HCT116 (cell line): Measurements from ENCODE around the gene AOPEP. TPM values are rescaled to one million over a fixed set of nuclear protein-coding genes. Genes with fewer than 3 reads are reported as not detected.
A peak's percentile ranks its signal among the peaks of the same experiment; 100 is the strongest.

Experiments
- ATAC-seq: fragments of 200-7000 bp; cut with Tn5 transposase; 2 replicates; pipeline ENCODE4 v1.9.1; 2020; ENCODE audit warnings: mild to moderate bottlenecking, moderate library complexity
- BruUV-seq: library from RNA; stranded (reverse); fragments of 400-500 nt; replicated peaks from 2 replicates; lab custom pipeline; 2021; lab: Mats Ljungman, UMichigan
- CTCF ChIA-PET: fragments of 300-600 bp; sonication (Branson Sonifier 250); formaldehyde crosslinking; loops from one replicate; lab custom pipeline; 2021; ENCODE audit warnings: antibody characterized with exemption; lab: Charles Lee
- POLR2A ChIA-PET: fragments of 300-600, 350-600 bp; sonication (Branson Sonifier 250); formaldehyde crosslinking; loops from one replicate; lab custom pipeline; 2021; ENCODE audit warnings: antibody characterized with exemption; lab: Charles Lee
- RAD21 ChIA-PET, 2 experiments: fragments of 300-600 bp; sonication (Branson Sonifier 250); formaldehyde crosslinking; loops; one replicate each; lab custom pipeline; 2023; ENCODE audit warnings: low total read pairs in 2 of 2; ENCODE audit not compliant: uncharacterized antibody in 2 of 2, unreplicated experiment in 2 of 2, low non-redundant PET in 1 of 2; lab: Charles Lee
- DNase-seq: peaks from one replicate; pipeline ENCODE4 v3.0.0-alpha.2; 2010; ENCODE audit warnings: low read depth, low spot score
- H2AFZ ChIP-seq: fragments of 200-600 bp; shearing (Covaris generic), sonication (generic); 2 replicates; pipeline ENCODE4 v1.6.1; 2017; ENCODE audit warnings: low read depth, mixed run types, mixed read lengths, antibody characterized with exemption, low read length; ENCODE audit not compliant: poor library complexity, severe bottlenecking
- H3K27ac ChIP-seq: 2 replicates; pipeline ENCODE4 v1.5.1; 2012; ENCODE audit warnings: low read depth, low read length
- H3K27me3 ChIP-seq: fragments of 200-600 bp; sonication (generic); 2 replicates; pipeline ENCODE4 v1.6.1; 2016; ENCODE audit warnings: mixed run types, low read length, mixed read lengths; ENCODE audit not compliant: insufficient read depth
- H3K36me3 ChIP-seq, 2 experiments: fragments of 200-500 bp in 1 of 2; fragments of 200-600 bp in 1 of 2; sonication (Bioruptor generic) in 1 of 2; sonication (generic) in 1 of 2; 2 replicates each; pipeline versions ENCODE4 v1.5.1 to v1.6.1; 2014 to 2016; ENCODE audit warnings: low read length in 2 of 2, inconsistent platforms in 1 of 2, mixed read lengths in 1 of 2, mixed run types in 1 of 2; ENCODE audit not compliant: insufficient read depth in 2 of 2, control insufficient read depth in 1 of 2
- H3K4me1 ChIP-seq, 2 experiments: fragments of 200-600 bp in 1 of 2; sonication (generic) in 1 of 2; 2 replicates each; pipeline versions ENCODE4 v1.5.1 to v1.6.1; 2012 to 2017; ENCODE audit warnings: low read length in 2 of 2, inconsistent platforms in 1 of 2, mild to moderate bottlenecking in 1 of 2, mixed read lengths in 1 of 2, mixed run types in 1 of 2, moderate library complexity in 1 of 2; ENCODE audit not compliant: insufficient read depth in 2 of 2, control insufficient read depth in 1 of 2
- H3K4me2 ChIP-seq: fragments of 200-600 bp; sonication (generic); 2 replicates; pipeline ENCODE4 v1.6.1; 2017; ENCODE audit warnings: mixed run types, low read length, mixed read lengths
- H3K4me3 ChIP-seq, 2 experiments: fragments of 200-600 bp in 1 of 2; sonication (generic) in 1 of 2; replicated peaks in 1 of 2; 2 replicates each; pipeline ENCODE4 v1.5.1; 2011 to 2016; ENCODE audit warnings: low read length in 2 of 2, control low read depth in 1 of 2, low read depth in 1 of 2, mild to moderate bottlenecking in 1 of 2, mixed read lengths in 1 of 2, mixed run types in 1 of 2
- H3K79me2 ChIP-seq: fragments of 200-600 bp; sonication (generic); 2 replicates; pipeline ENCODE4 v1.6.1; 2017; ENCODE audit warnings: mild to moderate bottlenecking, mixed run types, low read length, moderate library complexity, mixed read lengths; ENCODE audit not compliant: insufficient read depth
- H3K9ac ChIP-seq: fragments of 200-600 bp; sonication (generic); 2 replicates; pipeline ENCODE4 v1.6.1; 2016; ENCODE audit warnings: low read length, mixed read lengths
- H3K9me2 ChIP-seq: fragments of 200-600 bp; sonication (generic), shearing (Covaris generic); 2 replicates; pipeline ENCODE4 v1.6.1; 2017; ENCODE audit warnings: mixed run types, mild to moderate bottlenecking, moderate library complexity; ENCODE audit not compliant: insufficient read depth
- H3K9me3 ChIP-seq, 2 experiments: fragments of 200-500 bp in 1 of 2; fragments of 200-600 bp in 1 of 2; sonication (Bioruptor generic) in 1 of 2; sonication (generic) in 1 of 2; 2 replicates each; pipeline ENCODE4 v1.6.1; 2014 to 2017; ENCODE audit warnings: low read length in 2 of 2, mixed read lengths in 2 of 2, inconsistent platforms in 1 of 2, low read depth in 1 of 2, mild to moderate bottlenecking in 1 of 2, mixed run types in 1 of 2, moderate library complexity in 1 of 2; ENCODE audit not compliant: control insufficient read depth in 1 of 2, insufficient read depth in 1 of 2
- H4K20me1 ChIP-seq: fragments of 200-600 bp; sonication (generic), shearing (Covaris generic); 2 replicates; pipeline ENCODE4 v1.6.1; 2017; ENCODE audit warnings: mixed run types, mild to moderate bottlenecking, moderate library complexity; ENCODE audit not compliant: insufficient read depth
- CBX3 ChIP-seq: IDR thresholded peaks from 2 replicates; pipeline ENCODE4 v1.6.1; 2012; ENCODE audit warnings: low read depth
- EGR1 ChIP-seq: IDR thresholded peaks from 2 replicates; pipeline ENCODE4 v1.6.1; 2012; ENCODE audit warnings: low read depth
- EZH2 ChIP-seq: fragments of 200-600 bp; sonication (generic); IDR thresholded peaks from 2 replicates; pipeline ENCODE4 v1.6.1; 2017; ENCODE audit warnings: antibody characterized with exemption, mixed run types
- EZH2phosphoT487 ChIP-seq: fragments of 200-600 bp; IDR thresholded peaks from 2 replicates; pipeline ENCODE4 v1.6.1; 2018; ENCODE audit warnings: antibody characterized with exemption, borderline replicate concordance
- FOSL1 ChIP-seq: IDR thresholded peaks from 2 replicates; pipeline ENCODE4 v1.6.1; 2012; ENCODE audit warnings: low read depth
- JUND ChIP-seq: IDR thresholded peaks from 2 replicates; pipeline ENCODE4 v1.6.1; 2012
- POLR2A ChIP-seq: IDR thresholded peaks from 2 replicates; pipeline ENCODE4 v1.7.0; 2011; ENCODE audit warnings: borderline replicate concordance; ENCODE audit not compliant: insufficient read depth, insufficient read length; ENCODE audit errors: extremely low read depth
- POLR2AphosphoS5 ChIP-seq: IDR thresholded peaks from 2 replicates; pipeline ENCODE4 v1.6.1; 2011; ENCODE audit warnings: mild to moderate bottlenecking, low read depth, low read length, moderate library complexity
- RAD21 ChIP-seq: IDR thresholded peaks from 2 replicates; pipeline ENCODE4 v1.6.1; 2012; ENCODE audit warnings: low read depth, mild to moderate bottlenecking
- ZFX ChIP-seq: fragments of 450-650 bp; IDR thresholded peaks from 2 replicates; pipeline ENCODE4 v1.6.1; 2017
- intact Hi-C: fragments of 100-400 bp; cut with micrococcal nuclease; formaldehyde crosslinking; loops from 2 replicates; pipeline ENCODE4 v1.10.0; 2022
- total RNA-seq: library from RNA; stranded (reverse); gene quantifications from one replicate; pipeline ENCODE4 v1.2.1, GENCODE V29; 2021; ENCODE audit not compliant: unreplicated experiment

AOPEP gene
- total RNA-seq, 1 experiment from 2014 or later: 15.1 TPM

DNA sequence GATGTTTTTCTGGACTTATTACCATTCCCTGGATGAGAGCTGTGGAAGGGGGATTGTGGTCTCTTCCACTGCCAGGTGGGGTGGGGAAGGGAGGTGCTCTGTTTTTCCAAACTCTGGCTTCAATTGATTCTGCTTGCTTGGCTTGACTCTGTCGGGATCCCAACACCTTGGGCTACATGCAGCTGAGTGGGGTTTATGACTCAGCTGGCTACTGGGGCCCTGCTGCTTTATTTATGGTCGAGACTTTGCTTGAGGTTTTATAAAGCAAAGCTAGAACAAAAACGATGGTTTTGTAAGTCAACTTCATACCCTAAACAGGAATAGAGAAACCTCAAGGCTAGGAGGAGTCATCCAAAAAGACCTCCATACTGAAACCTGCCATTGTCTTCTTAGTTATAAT is 76.3 kb downstream of the AOPEP start:
- no peaks in the 10 kb centered on the region for H4K20me1 ChIP-seq
- H3K79me2 ChIP-seq: no peaks in the 10 kb centered on the region
- ChIA-PET RAD21 (no interaction called here), CTCF (interaction anchor here (1.0 kb wide), 1 partner anchor 9 kb away, joined by 3 read pairs; no protein-coding TSS in a partner anchor)
- H3K9me3 ChIP-seq: no peaks in the 10 kb centered on the region
- peak; percentile 26; the same call in 1 of the 2 replicates for TF ChIP-seq FOSL1
- TF ChIP-seq RAD21: no peak
- TF ChIP-seq, all 23 proteins: peak for 1
- no TSS peak for BruUV-seq
- H3K36me3 ChIP-seq: peaks cover 0 to 7% of the 10 kb centered on the region in 2 experiments; a peak in 1 of 4 replicates
- H3K4me2 ChIP-seq: peak overlapping the region; percentile 10; the same call in 1 of the 2 replicates
- no peak overlapping the region for H3K4me3 ChIP-seq
- H3K9ac ChIP-seq: no peak overlapping the region
- H3K4me1 ChIP-seq: peaks cover 29 to 50% of the 10 kb centered on the region in 2 experiments
- H2AFZ ChIP-seq: no peak overlapping the region
- ATAC-seq: peak; percentile 71
- H3K9me2 ChIP-seq: no peaks in the 10 kb centered on the region
- peak overlapping the region; percentile 25; the same call in 1 of the 2 replicates for H3K27ac ChIP-seq
- no peaks in the 10 kb centered on the region for H3K27me3 ChIP-seq
- POLR2A ChIA-PET: no interaction called here
- intact Hi-C loops: no loop called here
- no peak for DNase-seq

DNA sequence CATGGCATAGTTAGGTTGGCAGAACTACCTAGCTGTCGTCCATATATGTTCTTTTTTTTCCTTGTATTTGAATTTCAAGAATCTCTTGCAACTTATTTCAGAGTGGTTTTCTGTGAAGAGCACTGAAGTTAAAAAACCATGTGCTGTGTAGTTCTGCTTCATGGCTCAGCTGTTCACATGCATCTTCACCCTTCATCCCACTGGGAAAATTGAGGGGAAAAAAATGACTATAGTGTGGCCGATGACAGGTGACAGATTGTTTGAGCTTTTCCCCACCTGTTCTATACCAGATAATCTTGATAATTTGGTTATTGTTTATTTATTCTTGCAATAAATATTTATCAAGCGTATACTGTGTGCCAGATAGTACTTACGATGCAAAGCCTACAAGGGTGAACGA is 77.8 kb downstream of the AOPEP start:
- CTCF ChIA-PET: no interaction called here
- Histone ChIP-seq H3K4me3 (no peak overlapping the region), H3K79me2 (no peaks in the 10 kb centered on the region), H3K9me2 (no peaks in the 10 kb centered on the region), H3K9me3 (no peaks in the 10 kb centered on the region), H3K4me2 (no peak overlapping the region), H2AFZ (no peak overlapping the region), H3K27me3 (no peaks in the 10 kb centered on the region), H3K4me1 (peaks cover 24 to 49% of the 10 kb centered on the region in 2 experiments), H4K20me1 (no peaks in the 10 kb centered on the region), H3K9ac (no peak overlapping the region), H3K27ac (no peak overlapping the region), H3K36me3 (peaks cover 0 to 7% of the 10 kb centered on the region in 2 experiments; a peak in 1 of 4 replicates)
- POLR2A ChIA-PET: no interaction called here
- BruUV-seq: no TSS peak
- ATAC-seq (no peak), DNase-seq (no peak)
- RAD21 ChIA-PET: no interaction called here
- intact Hi-C loops: no loop called here
- TF ChIP-seq EGR1 (no peak), POLR2AphosphoS5 (no peak), RAD21 (no peak), JUND (no peak), EZH2 (no peak), CBX3 (no peak), ZFX (no peak), POLR2A (no peak), EZH2phosphoT487 (no peak)
